Upper lobe of right lung (tissue), 1 donor: ENCODE results near the gene SPINDOC. TPM values are rescaled to one million over a fixed set of nuclear protein-coding genes. Genes with fewer than 3 reads are reported as not detected.

Source experiments
- ATAC-seq: fragments of 200-7000 bp; cut with Tn5 transposase; one replicate; pipeline ENCODE4 v1.9.1; 2020; ENCODE audit warnings: mild to moderate bottlenecking, moderate library complexity
- DNase-seq: peaks from one replicate; pipeline ENCODE4 v3.0.0-alpha.2; 2020
- H3K27ac ChIP-seq: fragments of 200-600 bp; one replicate; pipeline ENCODE4 v1.8.0; 2022
- H3K27me3 ChIP-seq: fragments of 200-600 bp; one replicate; pipeline ENCODE4 v1.8.0; 2022; ENCODE audit warnings: mild to moderate bottlenecking
- H3K36me3 ChIP-seq: fragments of 200-600 bp; one replicate; pipeline ENCODE4 v1.8.0; 2022
- H3K4me1 ChIP-seq: fragments of 200-600 bp; one replicate; pipeline ENCODE4 v1.8.0; 2022
- H3K4me3 ChIP-seq: fragments of 200-600 bp; one replicate; pipeline ENCODE4 v1.8.0; 2022; ENCODE audit warnings: mild to moderate bottlenecking
- H3K9me3 ChIP-seq: fragments of 200-600 bp; one replicate; pipeline ENCODE4 v1.8.0; 2022
- intact Hi-C: fragments of 100-400 bp; cut with DNase I; formaldehyde crosslinking; loops from one replicate; pipeline ENCODE4 v1.11.0; 2022
- total RNA-seq: library from RNA; stranded (reverse); fragmentation: NEBNext Ultra II Directional; extraction: Animal tissue kit (Norgen Biotek cat#: 25700); gene quantifications from one replicate; pipeline ENCODE4 v1.2.1, GENCODE V29; 2021
- TF ChIP-seq, protein P1 (sequence below): fragments of 200-600 bp; IDR thresholded peaks from one replicate; pipeline ENCODE4 v1.8.0; 2022; ENCODE audit warnings: antibody characterized with exemption
- donor health status: DM: no; HTN: yes; CAD: no; lungs with severe emphysema.

SPINDOC gene
- total RNA-seq, 1 donor from 2014 or later = 20.3 TPM

DNA sequence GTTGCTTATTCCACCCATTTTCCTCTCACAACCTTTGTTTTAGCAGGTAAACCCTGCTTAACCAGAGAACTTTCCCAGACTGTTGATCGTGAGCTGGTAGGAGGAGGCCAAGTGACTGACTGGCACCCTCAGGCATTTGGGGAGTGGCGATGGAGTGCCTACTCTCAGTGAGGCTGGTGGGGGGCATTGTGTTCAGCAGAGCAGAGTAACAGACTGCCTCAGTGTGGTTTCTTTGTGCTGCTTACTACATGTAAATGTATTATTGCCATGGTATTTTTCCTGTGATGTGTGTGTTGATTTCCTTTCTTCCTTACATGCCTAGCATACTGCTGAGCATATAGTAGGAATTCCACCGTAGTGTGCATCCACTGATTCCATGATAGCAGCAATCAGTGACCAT is 28.3 kb downstream of the SPINDOC start:
- Histone ChIP-seq H3K36me3 (peaks cover 29% of the 10 kb centered on the region), H3K27ac (peak overlapping the region; percentile 81), H3K4me1 (peaks cover 65% of the 10 kb centered on the region), H3K27me3 (no peaks in the 10 kb centered on the region), H3K4me3 (peak overlapping the region; percentile 68), H3K9me3 (no peaks in the 10 kb centered on the region)
- DNase-seq (peak; percentile 72), ATAC-seq (peak; percentile 21)
- intact Hi-C loops = no loop called here
- TF ChIP-seq, protein P1, sequence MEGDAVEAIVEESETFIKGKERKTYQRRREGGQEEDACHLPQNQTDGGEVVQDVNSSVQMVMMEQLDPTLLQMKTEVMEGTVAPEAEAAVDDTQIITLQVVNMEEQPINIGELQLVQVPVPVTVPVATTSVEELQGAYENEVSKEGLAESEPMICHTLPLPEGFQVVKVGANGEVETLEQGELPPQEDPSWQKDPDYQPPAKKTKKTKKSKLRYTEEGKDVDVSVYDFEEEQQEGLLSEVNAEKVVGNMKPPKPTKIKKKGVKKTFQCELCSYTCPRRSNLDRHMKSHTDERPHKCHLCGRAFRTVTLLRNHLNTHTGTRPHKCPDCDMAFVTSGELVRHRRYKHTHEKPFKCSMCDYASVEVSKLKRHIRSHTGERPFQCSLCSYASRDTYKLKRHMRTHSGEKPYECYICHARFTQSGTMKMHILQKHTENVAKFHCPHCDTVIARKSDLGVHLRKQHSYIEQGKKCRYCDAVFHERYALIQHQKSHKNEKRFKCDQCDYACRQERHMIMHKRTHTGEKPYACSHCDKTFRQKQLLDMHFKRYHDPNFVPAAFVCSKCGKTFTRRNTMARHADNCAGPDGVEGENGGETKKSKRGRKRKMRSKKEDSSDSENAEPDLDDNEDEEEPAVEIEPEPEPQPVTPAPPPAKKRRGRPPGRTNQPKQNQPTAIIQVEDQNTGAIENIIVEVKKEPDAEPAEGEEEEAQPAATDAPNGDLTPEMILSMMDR = no peak

DNA sequence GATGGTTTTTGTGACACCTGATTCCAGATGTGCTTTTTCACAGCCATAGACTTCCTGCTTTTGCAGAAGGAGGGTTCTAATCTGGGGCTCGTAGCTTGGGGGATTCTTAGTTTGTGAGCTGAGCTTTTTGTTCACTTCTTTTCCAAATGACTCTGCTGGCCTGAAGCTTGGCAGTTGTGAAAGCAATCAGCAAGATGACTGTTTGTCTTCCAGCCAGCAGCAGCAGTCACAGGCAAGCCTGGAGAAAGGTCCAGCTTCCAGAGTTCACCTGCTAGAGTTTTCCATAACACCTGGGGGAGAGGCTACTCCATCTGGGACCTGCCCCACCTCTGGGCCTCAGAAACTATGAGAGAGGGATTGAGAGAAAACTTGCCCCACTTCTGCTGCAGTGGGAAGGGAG is 29.8 kb downstream of the SPINDOC start:
- peak overlapping the region; percentile 55 for H3K27ac ChIP-seq
- peaks cover 61% of the 10 kb centered on the region for H3K4me1 ChIP-seq
- TF ChIP-seq, protein P1 = no peak

DNA sequence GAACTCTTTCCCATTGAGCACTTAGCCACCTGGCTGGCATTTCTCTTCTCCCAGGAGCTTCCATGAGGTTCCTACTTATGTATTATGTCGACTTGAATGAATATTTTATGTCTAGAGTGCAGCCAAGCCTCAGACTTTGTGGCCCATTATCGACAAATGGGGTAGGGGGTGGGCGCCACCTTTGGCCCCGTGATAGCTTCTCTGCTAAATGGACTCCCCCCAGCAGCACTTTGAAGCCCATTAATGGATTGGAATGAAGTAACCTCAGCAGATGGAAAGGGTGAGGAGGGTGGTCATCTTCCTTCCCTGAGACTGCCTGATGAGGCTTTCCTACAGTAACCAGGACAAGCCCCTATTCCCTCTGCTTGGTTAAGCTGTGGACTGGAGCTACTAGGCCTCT is 31.6 kb downstream of the SPINDOC start:
- intact Hi-C loops = no loop called here
- peaks cover 58% of the 10 kb centered on the region for H3K4me1 ChIP-seq
- no peak overlapping the region for H3K27ac ChIP-seq

More for the DNA sequence above, 29.8 kb downstream of the SPINDOC start:
- peaks cover 29% of the 10 kb centered on the region for H3K36me3 ChIP-seq
- ATAC-seq (no peak), DNase-seq (no peak)
- H3K27me3 ChIP-seq = no peaks in the 10 kb centered on the region
- intact Hi-C loops = no loop called here
- H3K9me3 ChIP-seq = no peaks in the 10 kb centered on the region
- no peak overlapping the region for H3K4me3 ChIP-seq

DNA sequence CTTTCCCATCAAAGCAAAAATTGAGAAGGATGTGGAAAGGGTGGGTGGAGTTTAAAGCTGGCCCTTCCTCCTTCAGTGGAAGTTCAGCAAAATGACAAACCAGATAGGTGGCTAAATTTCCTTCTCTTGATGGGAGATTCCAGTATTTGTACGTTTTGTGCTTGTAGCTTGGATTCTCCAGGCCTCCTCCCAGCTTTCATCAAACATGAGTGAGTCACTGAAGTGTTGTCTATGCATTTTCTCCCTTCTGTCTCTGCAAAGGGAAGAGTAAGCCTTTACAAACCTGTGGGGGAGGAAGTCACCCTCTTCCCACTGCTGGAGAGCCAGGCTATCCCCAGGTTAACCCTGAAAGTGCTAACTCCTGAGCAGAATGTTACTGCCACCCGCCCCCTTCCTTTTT is 32.0 kb downstream of the SPINDOC start:
- intact Hi-C loops = no loop called here
- Histone ChIP-seq H3K9me3 (no peaks in the 10 kb centered on the region), H3K27ac (no peak overlapping the region), H3K27me3 (no peaks in the 10 kb centered on the region), H3K4me3 (no peak overlapping the region), H3K4me1 (peaks cover 58% of the 10 kb centered on the region), H3K36me3 (peaks cover 29% of the 10 kb centered on the region)
- no peak for DNase-seq
- TF ChIP-seq, protein P1 = no peak
- ATAC-seq = peak; percentile 36

More for the DNA sequence above, 31.6 kb downstream of the SPINDOC start:
- no peak for ATAC-seq
- Histone ChIP-seq H3K4me3 (no peak overlapping the region), H3K9me3 (no peaks in the 10 kb centered on the region), H3K27me3 (no peaks in the 10 kb centered on the region), H3K36me3 (peaks cover 29% of the 10 kb centered on the region)
- no peak for DNase-seq
- TF ChIP-seq, protein P1 = no peak

DNA sequence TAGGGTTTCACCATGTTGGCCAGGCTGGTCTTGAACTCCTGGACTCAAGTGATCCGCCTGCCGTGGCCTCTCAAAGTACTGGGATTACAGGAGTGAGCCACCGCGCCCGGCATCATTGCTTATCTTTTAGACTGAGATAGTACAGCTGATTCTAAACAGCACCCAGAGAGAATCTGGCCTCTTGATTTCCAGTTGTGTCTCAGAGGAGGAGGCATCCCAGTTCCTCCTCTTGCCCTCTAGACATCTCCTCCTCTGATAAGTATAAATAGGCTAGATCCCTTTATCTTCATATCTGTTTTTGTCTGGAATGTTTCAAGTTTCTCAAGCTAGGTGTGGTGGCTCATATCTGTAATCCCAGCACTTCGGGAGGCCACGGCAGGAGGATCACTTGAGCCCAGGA is 32.7 kb downstream of the SPINDOC start:
- DNase-seq = no peak
- intact Hi-C loops = no loop called here
- H3K27ac ChIP-seq = no peak overlapping the region

More for the DNA sequence above, 32.7 kb downstream of the SPINDOC start:
- no peak overlapping the region for H3K4me3 ChIP-seq
- TF ChIP-seq, protein P1 = no peak
- no peaks in the 10 kb centered on the region for H3K9me3 ChIP-seq
- no peaks in the 10 kb centered on the region for H3K27me3 ChIP-seq
- peaks cover 29% of the 10 kb centered on the region for H3K36me3 ChIP-seq
- no peak for ATAC-seq
- H3K4me1 ChIP-seq = peaks cover 57% of the 10 kb centered on the region
